GM21423 (cell line): ENCODE data around the gene GASK1A.

Experiments used
- ATAC-seq: cut with Tn5 transposase; IDR thresholded peaks from one replicate; pipeline ENCODE4 v1.9.1; 2021; ENCODE audit warnings: mild to moderate bottlenecking, moderate library complexity; ENCODE audit not compliant: unreplicated experiment

The GASK1A gene

GRCh38 chr3:43105596-43106292 lies 126.6 kb downstream of the GASK1A start, which contains the start of gene POMGNT2:
Gene POMGNT2 (minus strand): TSS chr3:43106079. CDS start chr3:43081431, 24,648 bp downstream.
- peak; percentile 83 for ATAC-seq

GRCh38 chr3:43106293-43106628 lies 127.2 kb downstream of the GASK1A start:
- no peak for ATAC-seq
